Measurements from ENCODE around the gene IQGAP1.
"Not testable (repeated sequence)": the region's sequence is repeated elsewhere in the genome, so short reads cannot be mapped to it uniquely, and the experiment has no call there.

The IQGAP1 gene

GRCh38 chr15:90487186-90487585 lies 99.1 kb downstream of the IQGAP1 start:
- ATAC-seq, result no peak

DNA sequence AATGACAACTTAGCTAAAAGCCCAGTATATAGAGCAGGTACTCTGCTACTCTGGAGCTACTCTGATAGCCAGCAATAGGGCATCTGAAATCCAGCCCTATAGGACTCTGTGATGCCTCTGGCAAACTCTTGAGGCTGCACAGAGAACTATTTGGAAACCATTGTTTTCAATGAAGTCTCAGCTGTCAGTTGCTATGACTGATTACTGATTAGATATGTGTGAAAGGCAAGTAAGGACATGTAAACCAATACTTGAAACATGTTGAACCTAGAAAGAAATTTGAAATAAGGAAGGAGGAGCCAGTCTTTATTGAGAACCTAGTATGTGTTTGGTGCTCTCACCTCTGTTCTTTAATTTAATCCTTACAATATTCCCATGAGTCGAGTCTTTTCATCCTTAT lies 101.5 kb downstream of the IQGAP1 start:
- no peak for ATAC-seq

GRCh38 chr15:90489944-90490343 lies 101.9 kb downstream of the IQGAP1 start:
- ATAC-seq, result no peak

- ATAC-seq, result no peak
These were observed 105.6 kb downstream of the IQGAP1 start for GRCh38 chr15:90493647-90494046.

- ATAC-seq, result no peak
These were observed 107.0 kb downstream of the IQGAP1 start for GRCh38 chr15:90495067-90495466.

DNA sequence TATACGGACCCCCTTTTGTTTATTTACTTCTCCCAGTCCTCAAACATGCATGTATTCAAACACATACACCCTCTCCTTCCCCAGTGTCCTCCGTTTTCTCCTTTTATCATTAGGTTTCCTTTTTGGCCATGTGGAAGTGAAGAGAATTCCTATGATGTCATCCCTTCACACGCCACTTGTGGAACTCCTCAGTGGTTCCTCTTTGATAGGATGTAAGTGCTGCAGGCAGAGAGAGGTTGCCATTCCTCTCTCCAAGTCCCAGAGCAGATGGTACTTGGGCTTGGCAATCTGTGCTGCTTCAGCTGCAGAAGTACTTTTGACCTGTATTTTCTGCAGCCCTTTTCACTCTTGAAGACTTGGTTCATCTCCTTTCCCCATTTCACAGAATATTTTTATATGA lies 108.7 kb downstream of the IQGAP1 start:
- no peak for ATAC-seq

GRCh38 chr15:90497376-90497775 lies 109.3 kb downstream of the IQGAP1 start:
- ATAC-seq, result no peak

DNA sequence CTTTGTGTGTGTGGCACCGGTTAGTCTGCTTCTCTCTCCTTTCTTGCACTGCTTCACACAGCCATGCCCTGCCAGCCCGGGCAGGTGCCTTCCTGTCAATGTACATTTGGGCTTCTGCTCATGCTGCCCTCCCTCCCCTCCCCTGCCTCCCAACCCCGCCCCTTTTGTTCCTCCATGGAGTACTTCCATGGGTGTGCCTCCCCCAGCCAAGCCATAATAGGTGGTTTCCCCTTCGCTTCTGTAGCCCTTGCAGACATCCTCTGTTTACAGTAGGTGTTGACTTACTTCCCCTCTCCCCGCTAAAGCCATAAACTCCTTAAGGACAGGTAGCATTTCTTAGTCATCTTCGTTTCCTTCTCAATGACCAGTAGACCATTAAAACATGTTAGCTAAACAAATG lies 109.9 kb downstream of the IQGAP1 start:
- no peak for ATAC-seq

- ATAC-seq, result no peak
These were observed 112.1 kb downstream of the IQGAP1 start for GRCh38 chr15:90500171-90500570.

- ATAC-seq, result no peak
These were observed 113.9 kb downstream of the IQGAP1 start for GRCh38 chr15:90501898-90502297.

DNA sequence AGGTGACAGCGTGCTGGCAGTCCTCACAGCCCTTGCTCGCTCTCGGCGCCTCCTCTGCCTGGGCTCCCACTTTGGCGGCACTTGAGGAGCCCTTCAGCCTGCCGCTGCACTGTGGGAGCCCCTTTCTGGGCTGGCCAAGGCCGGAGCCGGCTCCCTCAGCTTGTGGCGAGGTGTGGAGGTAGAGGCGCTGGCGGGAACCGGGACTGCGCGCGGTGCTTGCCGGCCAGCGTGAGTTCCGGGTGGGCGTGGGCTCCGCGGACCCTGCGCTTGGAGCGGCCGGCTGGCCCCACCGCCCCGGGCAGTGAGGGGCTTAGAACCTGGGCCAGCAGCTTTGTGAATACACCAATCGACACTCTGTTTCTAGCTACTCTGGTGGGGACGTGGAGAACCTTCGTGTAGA lies 122.7 kb downstream of the IQGAP1 start:
- not testable (repeated sequence) for ATAC-seq

- ATAC-seq, result not testable (repeated sequence)
These were observed 123.2 kb downstream of the IQGAP1 start for GRCh38 chr15:90511211-90511618.

DNA sequence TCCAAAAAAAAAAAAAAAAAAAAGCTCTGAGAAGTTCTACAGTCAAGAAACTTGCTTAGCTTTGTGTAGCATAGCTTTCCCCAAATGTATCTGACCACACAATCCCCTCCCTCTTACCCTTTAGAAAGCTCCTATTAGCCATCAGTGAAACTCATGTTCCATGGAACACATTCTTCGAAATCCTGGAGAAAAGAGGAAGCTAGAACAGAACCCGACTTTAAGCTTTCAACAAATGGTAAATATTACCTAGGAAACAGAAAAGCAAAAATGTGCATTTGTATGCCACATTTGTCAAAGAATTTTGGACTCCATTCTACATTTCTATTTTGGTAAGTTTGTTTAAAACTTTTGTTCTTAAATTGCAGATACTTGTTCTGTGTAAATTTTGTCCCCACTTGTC lies 124.2 kb downstream of the IQGAP1 start:
- no peak for ATAC-seq

DNA sequence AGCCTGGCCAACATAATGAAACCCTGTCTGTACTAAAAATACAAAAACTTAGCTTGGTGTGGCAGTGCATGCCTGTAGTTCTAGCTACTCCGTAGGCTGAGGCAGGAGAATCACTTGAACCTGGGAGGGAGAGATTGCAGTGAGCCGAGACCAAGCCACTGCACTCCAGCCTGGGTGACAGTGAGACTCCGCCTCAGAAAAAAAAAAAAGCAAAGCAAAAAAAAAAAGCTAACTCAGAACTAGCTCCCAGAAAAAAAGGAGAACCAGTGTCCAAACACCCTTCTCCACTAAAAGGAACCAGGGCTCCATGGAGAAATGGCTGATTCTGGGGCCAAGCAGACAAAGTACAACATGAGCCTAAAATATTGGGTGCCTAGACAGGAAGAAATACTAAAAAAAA lies 124.9 kb downstream of the IQGAP1 start:
- ATAC-seq, result no peak

DNA sequence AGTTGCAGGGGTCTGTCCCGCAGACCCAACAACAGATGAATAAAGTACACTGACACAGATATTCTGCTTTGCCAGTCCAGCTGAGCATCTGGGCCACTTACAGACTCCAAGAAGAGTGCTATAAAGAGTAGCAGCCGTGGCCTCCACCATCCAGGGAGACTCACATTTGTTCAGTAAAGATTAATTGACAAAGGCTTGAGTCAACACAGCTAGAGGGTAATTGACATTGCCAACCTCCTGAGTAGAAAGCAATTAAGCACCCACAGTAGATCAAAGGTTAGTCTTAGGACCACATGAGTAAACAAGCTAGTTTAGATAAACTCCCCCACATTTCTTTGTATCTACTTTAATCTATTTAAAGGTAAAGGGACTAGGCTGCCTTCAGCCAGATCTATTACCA lies 125.4 kb downstream of the IQGAP1 start:
- no peak for ATAC-seq

DNA sequence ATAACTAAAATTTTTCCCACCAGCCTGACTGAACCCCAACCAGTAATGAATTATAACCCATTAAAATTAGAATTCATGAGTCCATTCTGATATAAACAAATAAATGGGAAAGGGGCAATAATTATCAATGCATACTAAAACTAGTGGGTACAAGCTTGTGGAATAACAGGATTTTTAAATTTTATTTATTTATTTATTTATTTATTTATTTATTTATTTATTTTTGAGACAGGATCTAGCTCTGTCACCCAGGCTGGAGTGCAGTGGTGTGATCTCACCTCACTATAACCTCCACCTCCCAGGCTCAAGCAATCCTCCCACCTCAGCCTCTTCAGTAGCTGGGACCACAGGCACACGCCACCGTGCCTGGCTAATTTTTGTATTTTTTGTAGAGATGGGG lies 125.9 kb downstream of the IQGAP1 start:
- ATAC-seq, result not testable (repeated sequence)

GRCh38 chr15:90519688-90520087 lies 131.6 kb downstream of the IQGAP1 start:
- ATAC-seq, result no peak

DNA sequence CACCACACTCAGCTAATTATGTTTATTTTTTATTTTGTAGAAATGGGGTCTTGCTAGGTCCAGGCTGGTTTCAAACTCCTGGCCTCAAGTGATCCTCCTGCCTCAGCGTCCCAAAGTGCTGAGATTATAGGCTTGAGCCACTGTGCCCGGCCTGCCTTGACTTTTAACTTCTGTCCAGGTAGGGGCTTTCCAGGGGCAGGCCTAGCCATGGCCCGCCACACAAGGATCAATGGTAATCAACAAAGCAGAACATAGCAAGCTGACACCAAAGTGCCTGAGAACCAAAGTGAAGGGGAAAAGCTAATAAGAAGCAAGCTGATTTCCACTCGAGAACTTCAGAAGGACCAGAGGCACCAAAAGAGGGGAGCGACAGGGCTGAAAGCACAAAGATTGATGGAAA lies 132.3 kb downstream of the IQGAP1 start:
- ATAC-seq, result no peak

DNA sequence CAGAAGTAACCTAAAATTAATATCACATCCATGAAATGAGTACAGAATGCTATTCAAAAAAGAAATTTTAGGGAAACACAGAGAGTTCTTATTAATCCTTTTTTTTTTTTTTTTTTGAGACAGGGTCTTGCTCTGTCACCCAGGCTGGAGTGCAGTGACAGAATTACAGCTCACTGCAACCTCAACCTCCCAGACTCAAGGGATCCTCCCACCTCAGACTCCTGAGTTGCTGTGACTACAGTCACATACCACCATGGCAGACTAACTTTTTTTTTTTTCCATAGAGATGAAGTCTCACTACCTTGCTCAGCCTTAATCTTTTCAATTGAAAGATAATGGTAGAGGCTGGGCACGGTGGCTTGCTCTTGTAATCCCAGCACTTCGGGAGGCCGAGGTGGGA lies 135.3 kb downstream of the IQGAP1 start:
- ATAC-seq, result no peak

DNA sequence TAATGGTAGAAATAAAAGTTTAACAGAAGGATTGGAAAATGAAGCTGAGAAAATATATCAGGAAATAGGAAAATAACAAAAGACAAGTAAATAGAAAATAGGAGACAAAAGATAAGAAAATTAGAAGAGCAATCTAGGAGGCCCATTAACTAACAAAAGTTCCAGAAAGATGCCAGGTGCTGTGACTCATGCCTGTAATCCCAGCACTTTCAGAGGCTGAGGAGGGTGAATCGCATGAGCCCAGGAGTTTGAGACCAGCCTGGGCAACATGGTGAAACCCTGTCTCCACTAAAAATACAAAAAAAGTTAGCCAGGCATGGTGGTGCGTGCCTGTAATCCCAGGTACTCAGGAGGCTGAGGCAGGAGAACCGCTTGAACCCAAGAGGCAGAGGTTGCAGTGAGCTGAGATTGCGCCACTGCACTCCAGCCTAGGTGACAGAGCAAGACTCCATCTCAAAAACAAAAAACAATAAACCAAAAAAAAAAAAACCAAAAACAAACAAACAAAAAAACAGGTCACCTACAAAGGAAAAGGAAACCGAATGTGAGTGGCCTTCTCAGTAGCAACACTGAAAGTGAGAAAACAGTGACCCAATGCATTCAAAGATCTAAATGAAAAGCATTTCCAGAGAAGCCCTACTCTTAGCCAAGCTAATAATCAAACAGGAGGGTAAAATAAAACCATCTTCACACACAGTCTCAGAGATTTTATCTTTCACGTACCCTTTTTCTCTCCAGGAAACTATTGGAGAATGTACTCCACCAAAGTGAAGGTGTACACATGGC lies 136.2 kb downstream of the IQGAP1 start:
- not testable (repeated sequence) for ATAC-seq

DNA sequence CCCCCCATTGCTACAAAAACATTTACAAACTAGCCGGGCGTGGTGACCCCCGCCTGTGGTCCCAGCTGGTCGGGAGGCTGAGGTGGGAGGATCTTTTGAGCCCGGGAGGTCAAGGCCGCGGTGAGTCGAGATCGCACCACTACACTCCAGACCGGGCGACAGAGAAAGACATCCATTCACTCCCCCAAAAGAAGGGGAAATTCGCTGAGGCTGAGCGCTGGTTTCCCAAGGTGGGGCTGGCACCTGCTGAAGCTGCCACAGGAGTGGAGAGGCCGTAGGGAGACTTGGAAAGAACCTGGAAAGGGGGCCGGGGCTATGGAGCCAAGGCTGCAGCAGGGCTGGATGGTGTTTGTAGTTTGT lies 140.9 kb downstream of the IQGAP1 start:
- ATAC-seq, result no peak

GRCh38 chr15:90529371-90530249 lies 141.6 kb downstream of the IQGAP1 start, which contains the start of gene CRTC3:
Gene CRTC3, plus strand, starts transcription at chr15:90529923. Its CDS starts 149 bp downstream, at chr15:90530072.
- ATAC-seq, result peak; percentile 82 to 84

- ATAC-seq, result peak; percentile 28 to 54
These were observed 142.4 kb downstream of the IQGAP1 start for GRCh38 chr15:90530250-90531051.

All from activated CD4-positive, CD25-positive, alpha-beta regulatory T cell treated with anti-CD3 and anti-CD28 coated beads, Interleukin-2, amount 50 U/mL, for 24 hours (primary cell).